H9 (cell line): ENCODE data around the gene ZCWPW1. TPM values are rescaled to one million over a fixed set of nuclear protein-coding genes. Genes with fewer than 3 reads are reported as not detected.

ENCODE experiments used
- DNase-seq: peaks from one replicate; pipeline ENCODE4 v3.0.0-alpha.2; 2017
- H2AFZ ChIP-seq: one replicate; pipeline ENCODE4 v1.6.1; 2013; ENCODE audit warnings: mild to moderate bottlenecking, low read length, control low read depth, moderate library complexity
- H2AK5ac ChIP-seq: 2 replicates; pipeline ENCODE4 v1.6.1; 2013; ENCODE audit warnings: low read length, control low read depth, mixed read lengths; ENCODE audit not compliant: insufficient read length
- H2BK120ac ChIP-seq: one replicate; pipeline ENCODE4 v1.6.1; 2013; ENCODE audit warnings: low read depth, mild to moderate bottlenecking, low read length, control low read depth, inconsistent platforms; ENCODE audit not compliant: poor library complexity, severe bottlenecking
- H2BK12ac ChIP-seq: 2 replicates; pipeline ENCODE4 v1.6.1; 2013; ENCODE audit warnings: low read length, control low read depth, mixed read lengths, low read depth; ENCODE audit not compliant: insufficient read length
- H2BK15ac ChIP-seq: 2 replicates; pipeline ENCODE4 v1.6.1; 2013; ENCODE audit warnings: low read depth, low read length, control low read depth
- H2BK20ac ChIP-seq: one replicate; pipeline ENCODE4 v1.6.1; 2013; ENCODE audit warnings: low read depth, mild to moderate bottlenecking, low read length, control low read depth, inconsistent platforms; ENCODE audit not compliant: poor library complexity, severe bottlenecking
- H2BK5ac ChIP-seq: 2 replicates; pipeline ENCODE4 v1.6.1; 2013; ENCODE audit warnings: low read length, control low read depth, mixed read lengths; ENCODE audit not compliant: insufficient read length
- H3K14ac ChIP-seq: 2 replicates; pipeline ENCODE4 v1.6.1; 2013; ENCODE audit warnings: low read length, control low read depth; ENCODE audit not compliant: insufficient read depth
- H3K18ac ChIP-seq: 2 replicates; pipeline ENCODE4 v1.6.1; 2013; ENCODE audit warnings: low read depth, mild to moderate bottlenecking, mixed read lengths, low read length, control low read depth; ENCODE audit not compliant: insufficient read length
- H3K23ac ChIP-seq: 2 replicates; pipeline ENCODE4 v1.6.1; 2013; ENCODE audit warnings: low read length, control low read depth, mixed read lengths, low read depth; ENCODE audit not compliant: insufficient read length
- H3K23me2 ChIP-seq: 2 replicates; pipeline ENCODE4 v1.6.1; 2013; ENCODE audit warnings: low read depth, mild to moderate bottlenecking, mixed read lengths, low read length, control low read depth; ENCODE audit not compliant: insufficient read length, poor library complexity, severe bottlenecking
- H3K27ac ChIP-seq: 2 replicates; pipeline ENCODE4 v1.5.1; 2013; ENCODE audit warnings: low read length, control low read depth, mixed read lengths, low read depth; ENCODE audit not compliant: insufficient read length
- H3K27me3 ChIP-seq: 2 replicates; pipeline ENCODE4 v1.6.1; 2013; ENCODE audit warnings: low read length, control low read depth, inconsistent platforms; ENCODE audit not compliant: insufficient read depth
- H3K4ac ChIP-seq: 2 replicates; pipeline ENCODE4 v1.6.1; 2013; ENCODE audit warnings: low read depth, mild to moderate bottlenecking, control low read depth, inconsistent platforms, low read length, moderate library complexity
- H3K4me1 ChIP-seq: 2 replicates; pipeline ENCODE4 v1.6.1; 2013; ENCODE audit warnings: low read length, control low read depth, inconsistent platforms; ENCODE audit not compliant: insufficient read depth
- H3K4me2 ChIP-seq: 2 replicates; pipeline ENCODE4 v1.6.1; 2013; ENCODE audit warnings: low read length, control low read depth, mixed read lengths; ENCODE audit not compliant: insufficient read length, insufficient read depth
- H3K56ac ChIP-seq: 2 replicates; pipeline ENCODE4 v1.6.1; 2013; ENCODE audit warnings: low read depth, mild to moderate bottlenecking, mixed read lengths, low read length, control low read depth; ENCODE audit not compliant: insufficient read length
- H3K79me1 ChIP-seq: 2 replicates; pipeline ENCODE4 v1.6.1; 2013; ENCODE audit warnings: low read depth, mild to moderate bottlenecking, moderate library complexity, low read length, control low read depth, inconsistent platforms; ENCODE audit not compliant: insufficient read depth, poor library complexity, severe bottlenecking
- H3K79me2 ChIP-seq: 2 replicates; pipeline ENCODE4 v1.6.1; 2013; ENCODE audit warnings: low read length, control low read depth, inconsistent platforms; ENCODE audit not compliant: insufficient read depth
- H3K9ac ChIP-seq: 2 replicates; pipeline ENCODE4 v1.6.1; 2013; ENCODE audit warnings: low read length, control low read depth, mixed read lengths; ENCODE audit not compliant: insufficient read length; ENCODE audit errors: extremely low read depth
- H3K9me3 ChIP-seq: one replicate; pipeline ENCODE4 v1.6.1; 2013; ENCODE audit warnings: low read depth, low read length, inconsistent platforms; ENCODE audit not compliant: control insufficient read depth
- H3T11ph ChIP-seq: one replicate; pipeline ENCODE4 v1.6.1; 2013; ENCODE audit warnings: mild to moderate bottlenecking, low read length, control low read depth, inconsistent platforms
- H4K20me1 ChIP-seq: one replicate; pipeline ENCODE4 v1.6.1; 2013; ENCODE audit not compliant: control insufficient read depth, insufficient read length, insufficient read depth
- H4K5ac ChIP-seq: 2 replicates; pipeline ENCODE4 v1.6.1; 2013; ENCODE audit warnings: low read depth, mild to moderate bottlenecking, mixed read lengths, low read length, control low read depth; ENCODE audit not compliant: insufficient read length
- H4K8ac ChIP-seq: replicated peaks from 2 replicates; pipeline ENCODE4 v1.6.1; 2013; ENCODE audit warnings: low read length, control low read depth, mixed read lengths, low read depth; ENCODE audit not compliant: insufficient read length
- H4K91ac ChIP-seq: 2 replicates; pipeline ENCODE4 v1.6.1; 2013; ENCODE audit warnings: low read depth, mild to moderate bottlenecking, moderate library complexity, mixed read lengths, low read length, control low read depth; ENCODE audit not compliant: insufficient read length
- H3K27ac Mint-ChIP-seq, 3 experiments: 2 replicates in 2 of 3; 3 replicates in 1 of 3; pipeline ENCODE4 v1.8.0; 2020 to 2021; ENCODE audit warnings: mixed read lengths in 3 of 3, mild to moderate bottlenecking in 1 of 3, moderate library complexity in 1 of 3
- H3K27me3 Mint-ChIP-seq: 2 replicates; pipeline ENCODE4 v1.8.0; 2021; ENCODE audit warnings: low read depth, mild to moderate bottlenecking, moderate library complexity, mixed read lengths
- H3K36me3 Mint-ChIP-seq, 3 experiments: 2 replicates in 2 of 3; 3 replicates in 1 of 3; pipeline ENCODE4 v1.8.0; 2020 to 2021; ENCODE audit warnings: low read depth in 3 of 3, mixed read lengths in 3 of 3; ENCODE audit not compliant: insufficient read depth in 1 of 3
- H3K4me1 Mint-ChIP-seq, 2 experiments: 2 replicates each; pipeline ENCODE4 v1.8.0; 2020; ENCODE audit warnings: mixed read lengths in 2 of 2
- H3K4me3 Mint-ChIP-seq, 2 experiments: 2 replicates in 1 of 2; 3 replicates in 1 of 2; pipeline ENCODE4 v1.8.0; 2020 to 2021; ENCODE audit warnings: mild to moderate bottlenecking in 2 of 2, mixed read lengths in 2 of 2, moderate library complexity in 1 of 2
- H3K9me3 Mint-ChIP-seq, 2 experiments: 2 replicates in 1 of 2; 3 replicates in 1 of 2; pipeline ENCODE4 v1.8.0; 2020; ENCODE audit warnings: mild to moderate bottlenecking in 2 of 2, mixed read lengths in 2 of 2, moderate library complexity in 1 of 2
- CTCF ChIP-seq: fragments of 200-600 bp; sonication (generic); conservative IDR thresholded peaks from 3 replicates; pipeline ENCODE4 v1.8.0; 2021; ENCODE audit warnings: antibody characterized with exemption, mild to moderate bottlenecking
- WGBS: extraction: QIAGEN DNeasy Blood & Tissue Kit; methylation state at CpG from one replicate; pipeline ENCODE4 v1.1.7; 2013; ENCODE audit warnings: missing lambda C conversion rate, low lambda C conversion rate, mixed read lengths; ENCODE audit not compliant: insufficient read length; ENCODE audit errors: extremely low coverage; 5-methylcytosine and 5-hydroxymethylcytosine counted together
- total RNA-seq: library from RNA; stranded (reverse); gene quantifications from 2 replicates; pipeline ENCODE4 v1.2.1, GENCODE V29; 2021

The ZCWPW1 gene
- total RNA-seq, 1 experiment from 2014 or later: 1.1 TPM

- Mint-ChIP-seq H3K27ac (no peak overlapping the region), H3K9me3 (no peaks in the 10 kb centered on the region), H3K36me3 (no peaks in the 10 kb centered on the region), H3K4me1 (peaks cover 9 to 16% of the 10 kb centered on the region in 2 experiments), H3K27me3 (peaks cover 24% of the 10 kb centered on the region), H3K4me3 (no peak overlapping the region)
- H3K9ac ChIP-seq: no peak overlapping the region
- H2AFZ ChIP-seq: no peak overlapping the region
- H3K9me3 ChIP-seq: no peaks in the 10 kb centered on the region
- TF ChIP-seq CTCF: no peak
- no peaks in the 10 kb centered on the region for H3K79me1 ChIP-seq
- no peak for DNase-seq
- H3K27me3 ChIP-seq: no peaks in the 10 kb centered on the region
- no peaks in the 10 kb centered on the region for H4K20me1 ChIP-seq
- no peak overlapping the region for H3K18ac ChIP-seq
- H3K79me2 ChIP-seq: no peaks in the 10 kb centered on the region
- no peak overlapping the region for H3K4me2 ChIP-seq
- H4K8ac ChIP-seq: no peak overlapping the region
- H3K23me2 ChIP-seq: no peaks in the 10 kb centered on the region
- H2BK120ac ChIP-seq: no peak overlapping the region
- H3K14ac ChIP-seq: no peak overlapping the region
- WGBS: no CpG with 5 or more reads among the region's 2 CpGs
- no peak overlapping the region for H3K4ac ChIP-seq
- no peak overlapping the region for H4K91ac ChIP-seq
- no peak overlapping the region for H3K23ac ChIP-seq
- no peak overlapping the region for H2BK5ac ChIP-seq
- no peaks in the 10 kb centered on the region for H3K4me1 ChIP-seq
- no peak overlapping the region for H2AK5ac ChIP-seq
- H3K56ac ChIP-seq: no peak overlapping the region
- no peak overlapping the region for H2BK15ac ChIP-seq
- H2BK12ac ChIP-seq: no peak overlapping the region
- no peak overlapping the region for H3K27ac ChIP-seq
- no peak overlapping the region for H2BK20ac ChIP-seq
- H3T11ph ChIP-seq: no peak overlapping the region
- H4K5ac ChIP-seq: no peak overlapping the region
Observed at GRCh38 chr7:100387695-100388094, 40.8 kb downstream of the ZCWPW1 start.
